CMK (cell line): ENCODE measurements around the gene UBR1.
"Not testable (repeated sequence)": the region's sequence is repeated elsewhere in the genome, so short reads cannot be mapped to it uniquely, and the experiment has no call there.

Experiments used
- DNase-seq: peaks from one replicate; pipeline ENCODE4 v3.0.0-alpha.2; 2010; ENCODE audit warnings: low read depth

The UBR1 gene

DNA sequence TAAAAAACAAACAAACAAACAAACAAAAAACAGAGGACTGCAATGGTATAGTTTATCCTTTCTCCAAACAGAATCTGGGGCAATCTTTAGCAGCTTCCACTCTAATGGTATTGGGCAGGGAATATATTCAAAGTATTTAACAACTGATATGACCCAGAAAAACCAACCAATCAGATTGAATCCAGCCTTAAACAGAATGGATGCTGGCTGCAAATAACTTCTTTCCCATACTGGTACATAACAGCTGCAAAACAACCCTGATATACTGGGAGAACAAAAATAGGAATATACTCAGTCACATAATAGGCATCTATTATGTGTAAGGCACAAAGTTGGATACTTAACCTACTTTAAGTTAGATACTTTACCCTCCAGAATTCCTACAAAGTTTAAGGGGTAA, 49.1 kb downstream of the UBR1 start:
- DNase-seq, result no peak

- no peak for DNase-seq
These were observed 53.0 kb downstream of the UBR1 start for GRCh38 chr15:43052860-43053259.

- no peak for DNase-seq
These were observed 56.9 kb downstream of the UBR1 start for GRCh38 chr15:43048935-43049334.

- no peak for DNase-seq
These were observed 59.4 kb downstream of the UBR1 start for GRCh38 chr15:43046484-43046883.

- no peak for DNase-seq
These were observed 63.0 kb downstream of the UBR1 start for GRCh38 chr15:43042885-43043284.

DNA sequence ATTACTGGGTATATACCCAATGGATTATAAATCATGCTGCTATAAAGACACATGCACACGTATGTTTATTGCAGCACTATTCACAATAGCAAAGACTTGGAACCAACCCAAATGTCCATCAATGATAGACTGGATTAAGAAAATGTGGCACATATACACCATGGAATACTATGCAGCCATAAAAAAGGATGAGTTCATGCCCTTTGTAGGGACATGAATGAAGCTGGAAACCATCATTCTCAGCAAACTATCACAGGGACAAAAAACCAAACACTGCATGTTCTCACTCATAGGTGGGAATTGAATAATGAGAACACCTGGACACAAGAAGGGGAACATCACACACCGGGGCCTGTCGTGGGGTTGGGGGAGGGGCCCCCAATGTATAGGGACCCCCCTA, 64.8 kb downstream of the UBR1 start:
- not testable (repeated sequence) for DNase-seq

GRCh38 chr15:43035240-43035639, 70.6 kb downstream of the UBR1 start:
- not testable (repeated sequence) for DNase-seq

DNA sequence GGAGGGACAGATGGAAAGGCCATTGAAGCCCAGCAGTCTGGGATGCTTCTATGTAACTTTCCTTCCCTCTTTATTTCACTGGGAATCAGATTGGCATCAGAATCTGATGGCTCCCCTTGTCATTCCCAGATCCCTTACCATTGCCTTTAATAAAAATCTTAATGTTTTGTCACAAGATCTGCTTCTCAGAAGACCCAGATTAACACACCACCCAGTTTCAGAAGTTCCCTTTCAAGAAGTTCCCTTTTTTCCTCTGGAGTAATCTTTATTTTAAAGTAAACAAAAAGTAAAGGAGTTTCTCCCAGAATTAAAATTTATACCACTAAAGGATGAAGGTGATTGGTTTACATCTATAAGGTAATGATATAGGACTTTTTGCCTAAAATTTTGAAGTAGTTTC, 76.4 kb downstream of the UBR1 start:
- DNase-seq, result no peak

DNA sequence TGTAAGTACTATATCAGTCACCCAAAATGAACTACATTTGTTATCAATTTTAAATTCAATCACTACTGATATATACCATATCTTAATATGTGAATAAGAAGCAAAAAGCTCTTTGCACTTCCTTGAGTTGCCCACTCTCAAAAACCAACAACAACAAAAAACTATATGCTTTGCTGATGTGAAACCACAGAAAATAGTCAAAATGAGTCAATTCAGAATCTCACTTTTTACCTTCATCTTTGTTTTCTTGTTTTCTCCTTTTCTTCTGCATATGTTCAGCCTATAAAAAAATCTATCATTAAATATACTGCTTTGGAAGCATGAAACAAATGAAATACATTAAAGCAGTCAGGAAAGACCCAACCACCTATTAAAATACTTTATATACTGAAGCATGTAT, 80.7 kb downstream of the UBR1 start:
- DNase-seq, result no peak

DNA sequence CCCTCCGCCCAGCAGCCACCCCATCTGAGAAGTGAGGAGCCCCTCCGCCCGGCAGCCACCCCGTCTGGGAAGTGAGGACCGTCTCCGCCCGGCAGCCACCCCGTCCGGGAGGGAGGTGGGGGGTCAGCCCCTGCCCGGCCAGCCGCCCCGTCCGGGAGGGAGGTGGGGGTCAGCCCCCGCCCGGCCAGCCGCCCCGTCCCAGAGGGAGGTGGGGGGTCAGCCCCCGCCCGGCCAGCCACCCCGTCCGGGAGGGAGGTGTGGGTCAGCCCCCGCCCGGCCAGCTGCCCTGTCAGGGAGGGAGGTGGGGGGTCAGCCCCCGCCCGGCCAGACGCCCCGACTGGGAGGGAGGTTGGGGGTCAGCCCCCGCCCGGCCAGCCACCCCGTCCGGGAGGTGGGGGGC, 91.2 kb downstream of the UBR1 start:
- not testable (repeated sequence) for DNase-seq

DNA sequence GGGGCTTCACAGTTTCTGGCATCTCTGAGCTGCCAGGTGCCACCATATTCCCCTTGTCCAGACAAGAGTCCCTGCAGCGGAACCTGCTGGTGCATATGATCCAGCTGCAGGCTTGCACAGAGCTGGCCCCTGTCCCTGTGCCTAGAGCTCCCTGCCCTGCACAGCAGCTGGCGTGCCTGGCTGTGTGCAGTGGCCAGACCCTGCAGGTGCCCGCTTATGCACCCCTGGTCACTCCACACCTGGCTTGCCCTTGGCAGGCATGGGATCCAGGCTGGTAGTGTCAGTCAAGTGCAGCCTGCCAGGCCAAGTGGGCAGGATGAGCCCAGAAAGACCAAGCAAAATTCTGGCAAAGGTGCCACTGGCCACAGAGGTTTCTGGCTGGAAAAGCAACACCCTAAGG, 96.6 kb downstream of the UBR1 start:
- DNase-seq, result no peak

GRCh38 chr15:43008150-43008549, 97.7 kb downstream of the UBR1 start:
- DNase-seq, result no peak

GRCh38 chr15:43007551-43007950, 98.3 kb downstream of the UBR1 start:
- no peak for DNase-seq

GRCh38 chr15:43006991-43007390, 98.8 kb downstream of the UBR1 start:
- DNase-seq, result no peak

GRCh38 chr15:43004886-43005595, 100.8 kb downstream of the UBR1 start:
- DNase-seq, result not testable (repeated sequence)

DNA sequence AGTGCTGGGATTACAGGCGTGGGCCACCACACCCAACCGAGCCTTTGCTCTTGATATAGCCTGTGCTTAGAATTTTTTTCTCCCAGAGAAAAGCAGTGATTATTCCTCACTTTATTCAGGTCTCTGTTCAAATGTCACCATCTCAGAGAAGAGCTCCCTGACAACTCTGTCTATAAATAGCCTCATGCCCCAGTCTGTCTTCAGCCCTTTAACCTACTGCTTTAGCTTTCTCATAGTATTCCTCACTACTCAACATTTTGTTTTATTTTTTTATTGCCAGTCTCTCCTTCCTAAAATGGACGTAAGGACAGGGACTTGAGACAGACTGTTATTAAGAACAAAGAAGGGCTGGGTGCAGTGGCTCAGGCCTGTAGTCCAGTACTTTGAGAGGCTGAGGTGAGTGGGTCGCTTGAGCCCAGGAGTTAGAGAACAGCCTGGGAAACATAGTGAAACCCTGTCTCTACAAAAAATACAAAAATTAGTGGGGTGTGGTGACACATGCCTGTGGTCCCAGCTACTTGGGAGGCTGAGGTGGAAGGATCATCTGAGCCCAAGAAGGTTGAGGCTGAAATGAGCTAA, 106.5 kb downstream of the UBR1 start:
- DNase-seq, result no peak

- DNase-seq, result no peak
These were observed 109.0 kb downstream of the UBR1 start for GRCh38 chr15:42996871-42997270.

GRCh38 chr15:42994546-42994945, 111.3 kb downstream of the UBR1 start:
- no peak for DNase-seq

- DNase-seq, result no peak
These were observed 113.2 kb downstream of the UBR1 start for GRCh38 chr15:42992626-42993025.

- DNase-seq, result no peak
These were observed 119.0 kb downstream of the UBR1 start for GRCh38 chr15:42986693-42987342.

DNA sequence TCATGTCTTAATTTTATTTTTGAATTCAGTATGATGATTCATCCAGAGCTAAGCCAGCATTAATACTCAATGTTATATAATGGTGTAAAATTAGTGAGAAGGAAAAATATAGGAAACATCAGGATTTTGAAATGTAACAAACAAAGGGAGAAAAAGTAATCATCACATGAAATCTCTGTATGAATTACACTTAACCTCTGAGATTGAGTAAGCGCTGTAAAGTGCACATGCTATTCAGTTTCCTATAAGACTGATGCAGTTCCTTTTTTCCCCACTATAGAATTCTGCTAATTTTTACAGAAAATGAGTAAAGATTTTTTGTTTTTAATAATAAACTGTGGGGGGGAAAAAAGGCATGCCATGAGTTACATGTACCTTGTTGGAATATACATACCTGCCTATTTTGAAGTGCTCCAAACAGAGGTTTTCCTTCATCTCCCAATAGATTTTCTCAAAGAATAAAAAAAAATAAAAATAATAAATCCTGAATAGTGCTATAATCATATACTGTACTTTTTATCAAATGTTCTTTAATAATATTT, 121.3 kb downstream of the UBR1 start:
- no peak for DNase-seq

DNA sequence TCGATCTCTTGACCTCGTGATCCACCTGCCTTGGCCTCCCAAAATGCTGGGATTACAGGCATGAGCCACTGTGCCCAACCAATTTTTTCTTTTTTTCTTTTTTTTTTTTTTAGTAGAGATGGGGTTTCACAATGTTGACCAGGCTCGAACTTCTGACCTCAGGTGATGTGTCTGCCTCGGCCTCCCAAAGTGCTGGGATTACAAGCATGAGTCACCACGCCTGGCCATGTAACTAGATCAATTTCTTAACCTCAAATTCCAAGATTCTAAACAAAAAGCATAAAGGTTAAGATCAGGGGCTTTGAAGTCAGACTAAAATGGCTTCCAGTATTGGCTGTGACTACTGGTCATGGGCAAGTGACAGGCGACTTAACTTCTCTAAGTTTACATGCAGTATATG, 126.7 kb downstream of the UBR1 start:
- not testable (repeated sequence) for DNase-seq

GRCh38 chr15:42974202-42974862, 131.5 kb downstream of the UBR1 start:
- no peak for DNase-seq
